IPS DF 4.7 (cell line): ENCODE data around the gene MINDY1.

Experiments
- DNase-seq: peaks from one replicate; pipeline ENCODE4 v3.0.0-alpha.2; 2013; ENCODE audit warnings: low spot score; ENCODE audit errors: extremely low read depth

MINDY1 gene

DNA sequence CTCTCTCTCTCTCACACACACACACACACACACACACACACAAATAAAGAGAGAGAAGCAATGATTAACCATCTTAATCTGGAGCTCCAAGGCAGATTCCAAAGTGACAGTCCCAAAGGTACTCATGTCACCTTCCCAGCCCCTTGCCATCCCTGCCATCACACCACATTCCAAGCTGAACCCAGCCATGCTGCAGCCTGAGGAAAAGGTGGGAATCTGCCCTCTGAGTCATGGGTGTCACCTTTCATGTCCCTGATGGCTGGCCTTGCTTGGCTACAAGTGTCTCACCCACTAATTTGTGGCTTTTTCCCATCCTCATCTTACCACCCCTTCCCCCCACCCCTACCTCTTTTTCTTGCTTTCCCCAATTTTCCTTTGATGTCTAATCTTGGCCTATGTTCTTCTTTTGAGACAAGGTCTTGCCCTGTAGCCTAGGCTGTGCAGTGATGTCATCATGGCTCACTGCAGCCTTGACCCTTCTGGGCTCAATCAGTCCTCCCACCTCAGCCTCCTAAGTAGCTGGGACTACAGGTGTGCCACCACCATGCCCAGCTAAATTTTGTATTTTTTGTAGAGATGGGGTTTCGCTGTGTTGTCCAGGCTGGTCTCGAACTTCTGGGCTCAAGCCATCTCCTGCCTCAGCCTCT is 21.4 kb downstream of the MINDY1 start:
- no peak for DNase-seq

DNA sequence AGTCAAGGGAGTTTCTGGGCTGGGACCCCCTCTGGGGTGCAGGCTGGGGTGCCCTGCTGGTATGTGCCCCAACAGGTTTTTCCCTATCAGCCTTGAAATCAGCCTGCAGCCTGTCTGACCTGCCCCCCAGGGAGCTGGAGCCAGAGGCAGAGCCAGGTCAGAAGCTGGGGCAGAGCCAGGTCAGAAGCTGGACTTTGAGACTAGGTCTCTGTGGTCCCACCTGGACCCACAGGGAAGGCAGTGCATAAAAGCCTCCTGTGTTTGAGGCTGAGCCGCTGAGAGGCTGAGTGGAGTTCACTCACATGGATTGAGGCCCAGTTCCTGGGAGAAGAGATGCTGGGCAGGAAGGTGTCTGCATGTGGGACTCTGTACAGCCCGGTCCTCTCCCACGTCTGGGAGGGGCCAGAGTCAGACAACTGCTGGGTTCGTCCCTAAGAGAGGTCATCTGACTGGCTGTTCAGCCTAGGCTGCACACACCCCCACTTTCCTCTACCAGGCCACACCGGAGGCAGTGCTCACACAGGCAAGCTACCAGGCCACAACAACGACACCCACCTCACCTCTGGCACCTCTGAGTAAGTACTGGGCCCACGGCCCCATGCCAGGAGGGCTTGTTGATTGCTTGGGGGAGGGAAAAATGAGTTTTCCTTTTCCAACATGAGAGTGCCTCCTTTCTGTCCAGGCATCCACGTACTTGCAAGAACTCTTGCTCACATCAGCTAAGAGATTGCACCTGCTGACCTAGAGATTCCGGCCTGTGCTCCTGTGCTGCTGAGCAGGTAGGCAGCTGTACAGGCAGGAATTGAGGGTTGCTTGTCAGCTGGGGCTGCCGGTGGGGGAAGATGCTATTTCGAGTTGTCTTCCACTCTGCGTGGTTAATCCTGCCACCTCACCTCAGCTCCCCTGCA is 24.6 kb downstream of the MINDY1 start, which contains the start of gene ANXA9:
Gene ANXA9, plus strand, starts transcription at position 488 of the 908 bp plus-strand sequence. CDS start 814 bp downstream, outside the sequence.
- no peak for DNase-seq

DNA sequence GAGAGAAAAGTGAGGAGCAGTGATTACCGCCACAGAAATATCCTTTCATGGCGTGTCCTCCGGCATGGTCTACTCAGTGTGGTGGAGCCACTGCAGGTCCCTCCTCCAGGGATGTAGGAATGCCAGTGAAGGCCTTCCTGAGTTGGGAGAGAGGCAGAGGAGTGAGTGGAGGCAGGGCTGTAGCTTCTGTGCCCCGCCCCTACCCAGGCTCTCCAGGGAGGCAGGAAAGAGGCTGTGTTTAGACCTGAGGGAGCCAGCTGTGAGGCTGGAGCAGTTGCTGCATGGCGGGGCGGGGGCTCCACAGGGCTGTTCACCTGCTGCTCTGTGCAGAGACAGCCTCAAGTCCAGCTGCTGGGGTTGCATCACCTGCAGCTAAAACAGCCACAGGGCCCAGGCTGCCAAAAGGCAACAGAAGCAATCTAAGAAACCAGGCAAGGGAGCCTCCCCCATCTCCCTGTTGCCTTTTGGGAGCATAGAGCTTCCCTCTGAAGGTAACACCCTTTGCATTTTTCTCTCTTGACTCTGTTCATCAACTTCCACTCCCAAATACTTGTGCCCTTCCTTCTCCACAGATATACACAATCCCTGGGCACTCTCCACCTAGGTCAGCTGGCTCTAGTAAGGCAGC is 25.4 kb downstream of the MINDY1 start:
- no peak for DNase-seq

DNA sequence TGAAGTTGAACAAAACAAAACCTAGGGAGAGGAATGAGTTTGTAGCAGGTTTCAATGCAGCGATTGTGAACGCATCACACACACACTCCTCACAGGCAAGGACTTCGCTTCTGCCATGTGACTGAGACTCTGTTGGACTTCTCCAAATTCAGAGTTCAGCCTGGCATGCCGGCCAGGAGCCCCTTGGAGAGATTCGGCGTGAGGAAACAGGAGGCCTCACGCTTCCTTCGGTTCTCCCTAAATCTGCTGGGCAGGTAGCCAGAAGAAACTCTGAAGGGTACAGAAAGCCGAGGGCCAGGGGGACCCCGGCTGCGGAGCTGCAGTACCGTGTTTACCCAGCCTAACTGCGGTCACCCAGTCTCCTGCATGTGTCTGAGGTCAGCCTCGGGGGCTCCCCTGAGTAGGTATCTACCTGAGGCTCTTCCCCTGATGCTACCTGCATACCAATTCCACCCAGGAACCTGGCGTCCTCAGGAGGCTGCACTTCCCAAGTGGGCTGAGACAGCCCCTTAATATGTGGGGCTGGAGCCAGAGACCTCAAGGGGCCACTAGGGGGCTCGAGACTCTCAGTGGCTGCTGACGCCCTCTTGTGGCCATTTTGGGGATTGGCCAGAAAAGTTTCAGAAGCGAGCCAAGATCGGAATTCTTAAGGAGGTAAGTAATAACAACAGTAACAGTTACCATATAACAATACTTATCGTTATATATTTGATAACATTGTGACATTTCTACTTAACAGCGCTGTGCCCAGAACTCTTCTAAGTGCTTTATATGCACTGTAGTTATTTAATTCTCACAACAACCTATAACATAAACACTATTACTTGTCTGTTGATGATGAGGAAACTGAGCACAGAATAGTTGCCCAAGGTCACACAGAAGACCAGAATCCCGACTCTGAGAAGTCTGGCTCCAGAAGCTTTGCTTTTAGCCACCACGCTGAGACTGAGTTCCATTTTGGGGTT is 27.3 kb downstream of the MINDY1 start:
- no peak for DNase-seq

DNA sequence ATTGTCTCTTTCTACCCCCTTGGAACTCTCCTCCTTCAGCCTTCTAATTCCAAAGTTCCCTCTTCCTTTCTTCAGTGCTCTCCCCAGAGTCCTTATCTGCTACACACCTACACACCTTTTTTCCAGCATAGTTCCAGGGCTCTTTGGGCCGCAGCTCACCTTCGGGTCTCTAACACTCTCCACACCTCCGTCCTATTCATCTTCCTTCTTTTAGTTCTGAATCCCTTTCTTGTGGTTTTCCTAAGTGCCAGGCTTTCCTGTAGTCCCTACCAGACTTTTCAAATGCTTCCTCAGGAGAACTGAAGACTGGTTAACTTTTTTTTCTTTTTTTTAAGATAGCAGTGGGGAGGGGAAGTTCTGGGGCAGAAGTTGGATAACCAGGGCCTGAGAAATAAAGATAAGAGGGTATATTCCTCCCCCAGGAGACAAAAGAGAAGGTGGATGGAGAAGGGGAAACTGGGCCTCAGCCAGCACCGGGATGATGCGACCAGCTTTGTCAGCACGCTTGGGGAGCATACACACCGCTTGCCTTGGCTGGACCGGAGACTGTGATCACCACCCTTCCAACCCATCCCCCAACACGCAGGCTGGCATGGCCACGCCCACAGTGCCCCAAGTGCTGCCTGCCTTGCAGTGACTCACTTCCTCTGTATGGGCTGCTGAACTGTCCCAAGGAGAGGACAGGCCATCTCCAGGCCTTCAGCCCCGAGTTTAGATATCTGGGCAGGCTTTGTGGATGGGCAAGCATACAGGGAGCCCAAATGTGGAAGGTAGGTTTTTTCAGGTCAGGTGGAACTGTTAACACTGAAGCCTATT is 29.6 kb downstream of the MINDY1 start:
- no peak for DNase-seq

DNA sequence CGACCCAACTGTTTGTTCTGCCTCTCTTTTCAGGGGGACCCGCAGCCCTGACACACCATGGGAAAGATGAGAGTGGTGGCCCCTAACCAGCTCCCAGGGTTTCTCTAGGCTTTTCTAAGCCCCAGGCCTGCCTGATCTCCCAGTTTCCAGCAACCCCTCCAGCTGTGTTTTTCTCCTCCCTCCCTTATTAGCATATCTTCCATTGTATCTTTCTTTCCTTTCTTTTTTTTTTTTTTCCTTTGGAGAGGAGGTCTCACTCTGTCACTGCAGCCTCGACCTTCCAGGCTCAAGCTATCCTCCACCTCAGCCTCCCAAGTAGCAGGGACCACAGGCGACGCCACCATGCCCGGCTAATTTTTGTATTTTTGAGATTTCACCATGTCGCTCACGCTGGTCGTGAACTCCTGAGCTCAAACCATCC is 30.3 kb downstream of the MINDY1 start:
- DNase-seq: no peak

DNA sequence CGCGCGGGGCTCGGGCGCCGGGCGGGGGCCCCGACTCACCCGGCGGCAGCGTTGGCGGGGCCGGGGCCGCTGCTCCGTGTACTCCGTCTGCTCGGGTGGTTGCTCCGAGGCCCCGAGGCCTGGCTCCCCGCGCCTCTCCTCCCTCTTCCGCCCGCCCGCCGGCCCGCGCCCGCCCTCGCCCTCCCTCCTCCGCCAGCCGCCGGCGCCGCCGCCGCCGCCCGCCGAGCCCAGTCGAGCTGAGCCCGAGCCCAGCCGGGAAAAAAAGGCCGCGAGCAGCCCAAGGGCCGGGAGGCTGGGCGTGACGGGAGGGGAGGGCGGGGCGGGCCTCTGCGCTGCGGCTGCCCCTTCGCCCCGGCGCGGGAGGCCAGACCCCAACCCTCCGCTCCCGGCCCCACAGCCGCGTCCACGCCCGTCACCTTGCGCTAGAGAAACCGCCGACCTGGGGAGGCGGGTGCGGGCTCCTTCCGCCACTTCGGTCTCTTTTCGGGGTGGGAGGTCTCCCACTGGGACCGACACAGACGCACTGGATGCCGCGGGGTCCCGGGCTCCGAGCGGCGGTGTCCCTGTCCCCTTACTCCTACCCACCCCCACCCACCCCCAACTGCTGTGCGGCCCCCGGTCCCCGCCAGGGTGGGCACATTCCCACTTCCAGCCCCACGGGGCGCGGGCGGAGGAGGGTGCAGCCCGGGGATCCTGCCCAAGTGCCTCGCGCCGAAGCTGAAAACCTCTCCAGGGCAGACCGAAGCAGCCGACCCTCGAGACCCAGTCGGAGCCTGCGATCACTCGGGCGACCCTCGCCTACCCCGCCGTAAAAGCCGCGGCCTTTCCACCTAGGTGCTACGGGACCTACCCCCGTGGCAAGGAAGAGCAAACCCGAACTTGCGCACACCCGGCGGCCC is 31.9 kb downstream of the MINDY1 start, which contains the start of gene CERS2:
Gene CERS2, minus strand, starts transcription at position 256 of the 899 bp plus-strand sequence. CDS start 5,745 bp downstream, outside the sequence.
- no peak for DNase-seq

DNA sequence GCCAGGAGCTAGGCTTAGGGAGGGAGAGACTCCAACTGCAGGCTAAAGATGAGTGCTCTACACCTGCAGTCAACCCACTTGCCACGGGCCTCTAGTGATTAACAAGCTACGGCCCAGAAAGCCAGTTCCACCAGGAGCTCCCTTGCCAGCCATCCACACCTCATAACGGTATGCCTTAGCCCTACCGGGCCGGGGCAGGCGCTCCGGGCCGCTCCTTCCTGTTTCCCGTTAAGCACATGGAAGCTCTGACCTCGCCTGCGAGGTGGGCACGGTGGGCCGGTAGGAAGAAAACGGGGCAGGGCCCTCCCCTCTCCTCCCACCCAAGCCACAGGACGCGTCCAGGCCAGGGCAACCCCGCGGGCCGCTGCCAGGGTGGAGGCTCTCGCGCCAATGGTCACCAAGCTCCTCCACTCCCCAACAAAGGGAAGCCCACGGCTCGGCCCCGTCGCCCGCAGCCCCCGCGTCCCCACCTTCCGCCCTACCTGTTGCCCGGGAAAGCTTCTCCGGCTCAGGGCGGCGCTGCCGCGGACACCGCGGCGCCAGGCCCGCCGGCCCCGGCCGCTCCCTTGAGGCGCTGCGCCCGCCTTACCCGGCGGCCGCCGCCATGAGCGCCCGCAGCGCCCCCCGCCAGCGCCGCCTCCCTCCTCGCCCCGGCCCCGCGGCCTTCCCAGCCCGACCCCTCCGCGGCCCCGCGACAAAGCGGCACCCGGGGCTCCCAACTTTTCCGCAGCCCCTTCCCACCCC is 32.7 kb downstream of the MINDY1 start:
- DNase-seq: no peak

DNA sequence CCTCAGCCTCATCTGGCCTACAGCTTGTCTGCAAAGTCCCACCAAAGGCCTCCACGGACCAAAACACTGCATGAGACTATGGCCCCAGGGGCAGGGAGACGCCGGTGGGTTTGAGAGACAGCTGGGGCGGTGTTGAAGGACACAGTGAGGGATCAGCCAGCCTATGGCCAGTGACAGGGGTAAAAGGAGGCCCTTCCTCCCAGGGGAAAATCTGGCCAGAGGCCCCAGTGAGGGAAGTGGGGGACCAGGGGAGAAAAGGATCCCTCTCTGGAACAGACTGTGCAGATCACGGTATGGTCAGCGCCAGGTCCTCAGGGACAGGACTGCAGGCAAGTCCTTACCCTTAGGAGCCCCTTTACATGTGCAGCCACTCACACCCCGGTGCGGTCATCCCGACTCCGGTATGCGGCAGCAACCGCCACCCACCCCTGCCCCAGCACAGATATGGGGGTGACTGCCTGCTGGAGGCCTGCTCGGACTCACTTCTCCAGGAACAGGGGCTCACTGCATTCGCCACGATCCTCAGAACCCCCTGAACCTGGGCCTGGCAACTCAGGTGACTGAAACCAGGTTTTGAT is 33.4 kb downstream of the MINDY1 start:
- no peak for DNase-seq

DNA sequence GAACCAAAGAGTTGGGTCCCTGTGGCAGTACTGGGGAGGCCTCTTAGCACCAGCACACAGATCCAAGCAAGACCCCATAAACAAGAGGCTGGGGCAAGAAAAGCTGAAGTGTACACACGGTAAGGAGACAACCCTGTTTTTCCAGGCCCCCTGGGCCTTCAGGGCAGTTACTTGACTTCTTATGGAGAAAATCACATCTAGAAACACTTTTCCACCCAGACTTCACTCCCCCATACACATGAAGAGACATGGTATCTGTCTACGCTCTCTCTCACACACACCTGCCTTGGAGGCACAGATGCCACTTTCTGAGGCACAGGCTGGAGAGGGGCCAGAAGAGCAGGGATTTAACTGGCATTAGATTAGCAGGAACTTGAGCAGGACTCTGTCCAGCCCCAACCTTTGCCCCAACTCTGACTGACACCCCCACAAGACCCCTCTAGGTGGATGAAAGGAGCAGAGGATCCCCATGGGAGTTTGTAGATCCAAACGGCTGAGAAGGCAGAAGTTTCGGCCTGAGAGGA is 34.2 kb downstream of the MINDY1 start:
- no peak for DNase-seq

DNA sequence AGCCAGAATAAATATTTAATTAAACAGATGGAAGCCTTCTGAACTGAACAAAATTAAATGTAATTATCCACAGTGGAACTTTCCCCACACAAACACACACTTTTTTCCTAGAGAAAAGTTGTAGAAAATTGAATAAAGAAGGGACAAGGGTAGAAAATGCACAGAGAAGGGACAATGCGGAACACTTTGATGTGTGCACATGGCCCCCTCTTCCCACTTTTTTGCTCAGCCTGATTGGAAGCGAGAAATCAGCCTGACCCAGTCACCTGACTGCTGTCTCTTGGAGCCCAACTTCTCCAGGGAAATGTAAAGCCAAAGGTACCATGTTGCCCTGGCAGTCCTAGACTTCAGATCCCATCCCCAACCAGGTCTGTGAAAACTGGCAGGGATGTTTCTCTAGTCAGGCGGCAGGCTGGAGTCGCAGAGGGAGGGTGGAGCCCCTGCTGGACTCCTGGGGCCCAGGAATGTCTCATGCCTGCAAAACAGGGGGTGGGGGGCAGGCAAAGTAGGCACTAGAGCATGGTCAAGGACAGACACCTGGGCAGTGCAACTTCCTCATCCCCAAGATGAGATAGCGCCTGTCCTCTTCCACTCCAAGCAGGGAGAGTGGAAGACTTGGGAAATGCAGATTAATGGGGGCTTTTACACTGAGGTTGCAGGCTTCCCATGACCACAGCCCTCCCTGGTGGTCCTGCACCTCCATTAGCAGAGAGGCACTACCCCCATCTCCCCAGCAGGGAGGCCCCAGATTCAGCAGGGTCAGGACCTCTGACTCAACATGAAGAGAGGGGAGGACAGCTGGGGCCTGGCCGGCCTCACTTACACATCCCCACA is 34.9 kb downstream of the MINDY1 start:
- no peak for DNase-seq

DNA sequence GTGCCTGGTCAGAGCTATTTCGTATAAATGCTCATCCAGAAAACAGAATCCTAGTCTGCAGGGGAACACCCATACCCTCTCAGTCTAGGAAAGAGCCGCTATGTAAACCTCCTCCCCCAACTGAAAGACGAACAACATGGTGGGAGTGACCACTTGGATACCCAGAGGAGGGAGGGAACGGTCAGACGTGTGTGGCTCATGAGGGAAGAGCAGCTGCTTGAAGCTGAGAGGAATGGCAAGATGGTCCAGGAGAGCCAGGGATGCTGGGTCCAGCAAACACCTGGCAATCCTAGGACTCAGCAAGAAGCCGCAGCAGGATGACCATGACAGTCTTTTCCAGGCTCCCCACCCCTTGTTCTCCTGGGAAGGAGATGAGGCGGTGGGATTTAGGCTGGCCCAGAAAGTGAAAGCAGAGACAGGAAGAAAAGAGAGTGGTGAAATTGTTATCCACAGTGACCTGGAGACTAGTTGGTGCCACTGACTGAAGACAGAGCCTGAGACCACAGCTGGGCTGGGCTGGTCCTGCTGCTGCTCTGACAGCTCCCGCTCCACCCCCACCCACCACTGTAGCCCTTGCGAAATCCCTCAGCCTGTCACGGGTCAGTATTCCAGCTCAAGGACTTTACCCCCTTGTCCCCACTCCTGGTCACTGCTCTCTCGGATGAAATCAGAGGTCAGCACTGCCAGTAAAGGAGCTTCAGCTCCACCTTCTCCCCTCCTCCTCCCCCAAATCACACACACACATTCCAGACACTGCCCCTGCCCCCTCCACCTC is 35.7 kb downstream of the MINDY1 start:
- DNase-seq: no peak

DNA sequence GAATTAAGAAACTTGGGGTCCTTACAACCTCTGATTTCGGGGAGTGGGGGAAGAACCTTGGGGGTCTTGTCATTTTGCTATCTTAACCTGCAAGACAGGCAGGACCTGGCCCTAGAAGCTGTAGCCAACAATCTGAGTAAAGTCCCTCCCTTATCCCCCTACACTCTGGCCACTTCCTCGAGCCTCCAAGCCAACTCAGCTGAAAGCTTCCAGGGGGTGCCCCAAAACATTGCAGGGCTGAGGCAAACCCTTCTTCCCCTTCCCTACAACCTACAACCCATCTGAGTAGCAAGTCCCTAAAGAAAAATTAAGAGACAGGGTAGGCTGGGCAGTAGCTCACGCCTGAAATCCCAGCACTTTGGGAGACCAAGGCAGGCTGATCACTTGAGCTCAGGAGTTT is 37.1 kb downstream of the MINDY1 start:
- no peak for DNase-seq

DNA sequence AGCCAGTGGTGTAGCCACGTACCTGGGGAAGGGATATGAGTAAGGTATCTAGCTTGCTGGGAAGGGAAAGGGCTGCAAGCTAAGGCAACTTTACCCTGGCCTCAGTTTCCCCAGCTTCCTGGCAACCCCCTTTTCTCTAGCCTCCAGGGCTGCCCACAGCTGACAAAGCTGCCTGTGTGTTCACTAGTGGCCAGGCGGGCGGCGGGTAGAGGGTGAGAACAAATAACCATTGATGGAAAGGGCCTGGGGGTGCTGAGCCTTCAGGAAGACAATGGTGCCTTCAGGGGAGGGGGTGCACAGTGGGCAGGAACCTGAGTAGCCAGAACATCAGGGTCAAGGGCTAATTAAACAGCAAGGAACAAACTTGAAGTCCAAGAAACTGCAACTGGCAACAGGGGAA is 38.2 kb downstream of the MINDY1 start:
- DNase-seq: no peak

DNA sequence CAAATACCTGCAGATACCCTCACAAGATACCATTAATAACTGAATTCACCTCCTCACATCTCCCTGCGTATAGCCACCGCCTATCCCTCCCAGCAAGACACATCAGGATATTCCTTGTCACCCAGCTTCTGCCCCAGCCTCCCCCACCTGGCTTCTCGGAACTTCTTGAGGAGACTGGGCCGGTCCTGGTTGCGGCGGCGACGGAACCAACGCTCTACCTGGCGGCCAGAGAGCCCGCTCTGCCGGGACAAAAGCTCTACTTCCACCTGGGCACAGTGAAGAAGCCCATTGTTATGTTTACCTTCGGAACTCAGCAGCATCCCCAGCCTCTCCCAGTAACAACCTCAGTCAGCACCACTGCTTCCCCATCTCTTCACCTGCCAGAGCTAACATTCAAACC is 38.8 kb downstream of the MINDY1 start:
- no peak for DNase-seq

DNA sequence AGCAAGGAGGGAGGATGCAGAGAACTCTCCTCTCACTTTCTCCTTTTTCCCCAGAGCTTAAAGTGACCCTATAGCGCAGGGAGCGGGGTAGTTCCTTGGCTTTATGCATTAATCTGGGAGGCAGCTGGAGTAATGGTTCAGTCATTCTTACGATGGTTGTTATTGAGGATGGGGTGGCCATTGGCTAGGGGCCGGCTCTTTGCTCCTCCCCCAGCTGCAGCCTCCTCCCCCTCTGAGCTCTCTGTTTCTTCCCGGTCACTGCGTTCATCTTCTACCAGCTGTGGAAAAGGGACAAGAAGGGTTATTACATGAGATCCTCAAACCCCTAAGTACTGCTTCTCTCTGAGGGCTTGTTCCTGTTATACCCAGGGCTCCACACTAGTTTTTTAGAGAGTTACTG is 40.7 kb downstream of the MINDY1 start:
- DNase-seq: no peak
